Islet of Langerhans (tissue), 1 donor: Measurements from ENCODE around the gene COL23A1.

Source experiments
- FAIRE-seq: peaks from one replicate; lab custom pipeline; 2011; peaks lifted over from hg19 to GRCh38; lab: Jason Lieb, UNC

The COL23A1 gene

GRCh38 chr5:178473854-178474253 lies 116.3 kb downstream of the COL23A1 start:
- FAIRE-seq: no peak

DNA sequence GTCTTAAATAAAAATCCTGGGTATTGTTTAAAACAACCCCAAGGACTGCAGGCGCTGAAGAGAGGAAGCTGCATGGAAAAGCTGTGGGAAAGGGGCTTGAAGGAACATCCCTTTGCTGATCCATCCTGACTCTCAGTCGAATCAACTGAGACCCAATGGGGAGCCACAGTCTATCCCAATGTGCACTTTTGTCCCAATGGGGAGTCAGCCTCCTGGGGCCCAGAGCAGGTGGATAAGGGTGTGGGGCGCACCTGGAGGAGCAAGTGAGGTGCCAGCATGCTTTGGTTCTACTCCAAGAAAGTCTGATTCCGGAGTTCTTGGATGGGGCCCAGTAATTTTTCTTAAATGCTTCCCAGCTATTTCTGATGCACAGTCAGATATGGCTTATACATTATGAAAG lies 118.1 kb downstream of the COL23A1 start:
- no peak for FAIRE-seq

DNA sequence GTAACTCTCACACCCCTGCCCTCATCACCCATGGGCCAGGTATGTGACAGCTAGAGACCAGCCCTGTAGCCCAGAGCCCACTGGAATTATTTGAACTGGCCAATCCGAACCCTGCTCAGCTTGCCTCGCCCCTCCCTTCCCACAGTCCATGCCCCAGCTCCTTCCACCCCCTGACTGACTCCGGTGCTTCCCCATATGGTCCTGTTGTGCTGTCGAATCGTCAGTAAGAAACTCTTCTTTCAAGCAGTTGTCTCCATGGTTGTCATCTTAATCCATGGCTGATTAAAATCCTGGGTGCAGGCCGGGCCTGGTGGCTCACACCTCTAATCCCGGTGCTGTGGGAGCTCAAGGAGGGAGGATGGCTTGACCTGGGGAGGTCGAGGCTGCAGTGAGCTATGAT lies 118.5 kb downstream of the COL23A1 start:
- no peak for FAIRE-seq

DNA sequence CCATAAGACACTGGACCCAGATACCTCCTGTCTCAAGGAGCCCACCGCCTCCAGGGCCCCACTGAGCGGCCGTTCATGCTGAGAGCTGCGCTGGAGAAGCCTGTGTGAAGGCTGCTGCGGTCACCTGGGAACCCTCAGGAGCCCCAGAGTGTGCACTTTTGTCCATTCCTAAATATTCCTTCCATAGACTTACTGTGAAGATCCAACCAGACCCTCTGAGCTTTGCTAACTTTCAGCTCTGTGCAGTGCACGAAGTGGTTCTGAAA lies 119.5 kb downstream of the COL23A1 start:
- FAIRE-seq: no peak

GRCh38 chr5:178469975-178470759 lies 120.0 kb downstream of the COL23A1 start:
- FAIRE-seq: no peak

GRCh38 chr5:178469011-178469974 lies 120.9 kb downstream of the COL23A1 start:
- FAIRE-seq: no peak

DNA sequence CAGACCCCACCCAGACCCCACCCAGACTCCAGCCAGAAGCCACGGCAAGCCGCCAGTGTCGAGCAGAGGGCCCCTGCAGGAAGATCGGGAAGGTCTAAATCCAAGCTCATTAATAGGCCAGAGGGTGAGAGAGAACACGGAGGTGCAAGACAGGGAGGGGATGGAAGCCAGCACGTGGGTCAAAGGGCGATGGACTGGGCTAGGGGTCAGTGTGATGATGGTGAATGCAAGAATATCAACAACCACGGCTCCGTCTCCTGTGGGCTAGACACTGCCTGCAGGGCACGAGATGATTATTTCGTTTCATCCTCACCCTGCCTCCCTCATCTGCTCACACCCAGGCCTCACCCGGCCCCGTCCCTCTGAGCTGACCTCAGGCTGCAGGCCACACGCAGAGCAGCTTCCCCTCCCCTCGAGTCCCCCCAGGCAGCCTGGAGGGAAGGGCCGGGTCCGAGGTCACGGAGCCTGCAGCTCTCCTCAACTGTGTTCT lies 122.0 kb downstream of the COL23A1 start:
- FAIRE-seq: no peak

DNA sequence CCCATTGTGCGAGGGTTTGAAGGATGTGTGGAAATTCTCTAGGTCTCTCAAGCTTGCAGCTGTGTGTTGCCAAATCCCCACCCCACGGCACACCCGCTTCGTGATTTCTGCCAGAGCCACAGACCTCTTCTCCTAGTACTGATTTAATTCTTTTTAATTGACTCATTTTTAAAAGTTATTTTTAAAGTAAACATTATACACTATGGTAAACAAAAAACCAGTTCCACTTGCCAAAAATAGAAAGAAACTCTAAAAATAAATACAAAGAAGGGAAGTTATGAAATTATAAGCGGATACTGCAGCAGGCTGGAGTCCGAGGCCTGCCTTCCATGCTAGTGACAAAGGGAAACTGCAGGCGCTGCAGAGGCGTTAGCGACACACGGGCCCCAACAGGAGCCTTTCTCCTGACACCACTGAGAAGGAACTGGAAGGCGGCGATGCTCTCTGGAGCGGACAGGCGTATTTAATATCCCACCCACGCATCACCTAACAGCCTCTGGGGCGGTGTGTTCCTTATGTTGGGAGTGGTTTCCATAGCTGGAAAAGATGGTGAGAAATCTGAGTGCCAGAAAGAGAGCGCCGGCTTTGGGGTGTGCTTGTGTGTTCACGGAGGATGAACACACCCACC lies 122.5 kb downstream of the COL23A1 start:
- no peak for FAIRE-seq

GRCh38 chr5:178467205-178467567 lies 123.0 kb downstream of the COL23A1 start:
- no peak for FAIRE-seq

- FAIRE-seq: no peak
These were observed 123.9 kb downstream of the COL23A1 start for GRCh38 chr5:178466342-178466741.

GRCh38 chr5:178465861-178466288 lies 124.3 kb downstream of the COL23A1 start:
- FAIRE-seq: no peak

GRCh38 chr5:178465228-178465860 lies 124.8 kb downstream of the COL23A1 start:
- FAIRE-seq: no peak

GRCh38 chr5:178464431-178465048 lies 125.7 kb downstream of the COL23A1 start:
- FAIRE-seq: no peak

GRCh38 chr5:178463321-178464155 lies 126.7 kb downstream of the COL23A1 start:
- FAIRE-seq: no peak

GRCh38 chr5:178462816-178463215 lies 127.4 kb downstream of the COL23A1 start:
- FAIRE-seq: no peak

- FAIRE-seq: no peak
These were observed 128.1 kb downstream of the COL23A1 start for GRCh38 chr5:178462076-178462475.

DNA sequence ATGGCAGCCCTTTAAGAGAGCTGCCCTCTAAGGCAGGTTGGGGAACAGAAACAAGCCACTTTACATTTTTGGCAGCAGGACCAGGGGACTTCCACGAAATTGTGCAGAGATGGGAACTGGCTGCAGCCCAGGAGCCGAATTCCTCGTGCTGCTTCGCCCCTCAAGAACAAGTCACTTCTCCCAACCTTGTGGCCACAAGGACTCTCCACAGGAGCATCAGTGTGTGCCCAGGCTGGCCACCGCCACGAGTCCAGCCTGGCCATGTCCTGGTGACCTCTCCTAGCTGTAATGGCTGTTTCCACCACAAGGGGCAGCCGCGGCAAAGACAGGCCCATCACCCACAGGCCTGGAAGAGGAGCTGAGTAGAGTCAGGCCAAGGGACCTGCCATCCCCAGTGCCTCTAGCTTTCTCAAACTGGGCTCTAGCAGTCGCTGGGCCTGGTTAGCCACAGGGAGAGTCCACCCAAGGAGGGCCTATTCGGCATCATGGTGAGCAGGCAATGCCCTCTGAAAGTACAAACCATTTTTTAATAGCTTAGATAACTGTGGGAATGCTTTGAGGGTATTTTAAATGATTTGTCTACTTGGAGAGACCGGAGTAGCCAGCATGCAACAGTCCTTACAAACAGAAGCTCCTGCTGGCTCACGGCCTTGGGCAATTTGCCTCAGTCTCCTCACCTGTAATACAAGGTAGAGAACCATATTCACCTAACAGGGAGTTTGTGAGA lies 129.0 kb downstream of the COL23A1 start:
- no peak for FAIRE-seq

DNA sequence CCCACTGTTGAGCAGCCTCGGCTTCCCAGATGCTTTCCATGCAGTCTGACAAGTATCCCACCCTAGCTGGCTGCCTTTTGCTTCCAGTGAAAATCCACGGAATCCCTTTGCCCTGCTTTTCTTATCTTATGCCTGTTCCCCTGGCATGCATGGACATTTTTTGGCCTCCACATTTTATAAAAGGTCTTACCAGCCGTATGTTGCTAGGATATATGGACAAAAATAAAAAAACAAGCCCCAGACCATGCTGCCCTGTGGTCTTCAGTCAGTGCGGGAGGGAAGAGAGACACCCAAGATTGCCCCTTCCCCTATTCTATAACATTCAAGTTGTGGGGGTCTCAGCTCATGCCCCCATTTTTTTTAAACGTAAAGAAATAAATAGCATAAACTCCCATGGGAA lies 129.6 kb downstream of the COL23A1 start:
- FAIRE-seq: no peak

GRCh38 chr5:178460174-178460573 lies 130.0 kb downstream of the COL23A1 start:
- no peak for FAIRE-seq

- FAIRE-seq: no peak
These were observed 132.1 kb downstream of the COL23A1 start for GRCh38 chr5:178458140-178458539.
